ENCODE results near the gene ARG2.

ARG2 gene

GRCh38 chr14:67641902-67642749 lies 22.4 kb downstream of the ARG2 start:
- DNase-seq: no peak

- no peak for DNase-seq
Observed at GRCh38 chr14:67643713-67644112, 24.0 kb downstream of the ARG2 start.

- no peak for DNase-seq
Observed at GRCh38 chr14:67644428-67644827, 24.7 kb downstream of the ARG2 start.

DNA sequence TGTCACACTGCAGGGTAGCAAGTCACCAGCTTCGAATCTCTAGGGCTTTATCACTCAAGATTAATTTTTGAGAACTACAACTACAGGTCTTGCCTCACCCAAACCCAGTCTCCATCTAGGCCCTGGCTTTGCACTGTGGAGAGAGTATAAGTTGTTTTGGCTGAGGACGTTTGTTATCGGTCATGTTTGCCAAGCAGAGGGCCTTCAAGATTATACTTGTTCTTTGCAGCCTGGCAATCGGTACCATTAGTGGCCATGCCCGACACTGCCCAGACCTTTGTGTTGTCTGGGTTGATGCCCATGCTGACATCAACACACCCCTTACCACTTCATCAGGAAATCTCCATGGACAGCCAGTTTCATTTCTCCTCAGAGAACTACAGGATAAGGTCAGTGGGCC lies 25.7 kb downstream of the ARG2 start:
- no peak for DNase-seq

DNA sequence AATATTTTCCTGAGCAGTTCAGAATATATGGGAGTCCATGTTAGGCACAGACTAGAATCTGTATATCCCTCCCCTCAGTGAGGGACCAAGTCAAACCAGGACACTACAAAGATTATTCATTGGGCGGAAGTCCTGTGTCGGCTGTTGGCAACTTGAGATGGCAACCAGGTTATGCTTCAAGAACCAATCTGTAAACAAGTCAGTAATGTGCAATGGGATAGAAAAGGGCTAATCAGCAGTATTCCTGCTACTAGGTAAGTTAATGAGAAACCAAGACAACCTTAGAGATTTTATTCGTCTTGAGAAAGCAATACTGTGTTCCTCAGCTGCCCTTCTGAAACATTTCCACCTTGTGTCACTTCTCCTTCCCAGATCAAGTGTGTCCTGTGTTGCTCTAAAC lies 26.4 kb downstream of the ARG2 start:
- no peak for DNase-seq

GRCh38 chr14:67650151-67650550 lies 30.4 kb downstream of the ARG2 start:
- DNase-seq: no peak

DNA sequence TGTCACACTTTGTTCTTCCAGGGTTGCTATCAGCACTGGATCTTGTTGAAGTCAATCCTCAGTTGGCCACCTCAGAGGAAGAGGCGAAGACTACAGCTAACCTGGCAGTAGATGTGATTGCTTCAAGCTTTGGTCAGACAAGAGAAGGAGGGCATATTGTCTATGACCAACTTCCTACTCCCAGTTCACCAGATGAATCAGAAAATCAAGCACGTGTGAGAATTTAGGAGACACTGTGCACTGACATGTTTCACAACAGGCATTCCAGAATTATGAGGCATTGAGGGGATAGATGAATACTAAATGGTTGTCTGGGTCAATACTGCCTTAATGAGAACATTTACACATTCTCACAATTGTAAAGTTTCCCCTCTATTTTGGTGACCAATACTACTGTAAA lies 31.0 kb downstream of the ARG2 start:
- DNase-seq: no peak

- DNase-seq: no peak
Observed at GRCh38 chr14:67652189-67652588, 32.5 kb downstream of the ARG2 start.

GRCh38 chr14:67653651-67654280 lies 34.0 kb downstream of the ARG2 start:
- no peak for DNase-seq

- no peak for DNase-seq
Observed at GRCh38 chr14:67663633-67664032, 43.9 kb downstream of the ARG2 start.

GRCh38 chr14:67665868-67666267 lies 46.1 kb downstream of the ARG2 start:
- no peak for DNase-seq

GRCh38 chr14:67666750-67667449 lies 47.2 kb downstream of the ARG2 start:
- no peak for DNase-seq

- no peak for DNase-seq
Observed at GRCh38 chr14:67668559-67668958, 48.8 kb downstream of the ARG2 start.

DNA sequence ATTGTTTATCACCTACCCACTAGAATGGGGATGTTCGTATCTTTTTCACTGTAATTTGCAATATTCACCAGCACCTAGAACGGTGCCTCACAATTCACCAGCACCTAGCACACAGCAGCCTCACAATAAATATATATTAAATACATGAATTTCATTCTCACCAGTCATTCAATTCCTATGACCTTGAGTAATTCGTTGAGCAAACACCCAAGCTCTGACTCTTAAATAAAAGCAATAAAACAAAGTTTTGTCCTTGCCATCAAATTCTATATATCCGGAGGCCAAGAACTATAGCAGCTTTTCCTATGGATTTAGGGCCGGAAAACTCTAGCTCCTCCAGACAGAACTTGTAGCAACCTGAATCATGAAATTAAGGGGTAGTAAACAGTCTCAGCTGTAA lies 53.7 kb downstream of the ARG2 start:
- no peak for DNase-seq

GRCh38 chr14:67674139-67674479 lies 54.4 kb downstream of the ARG2 start:
- peak in 3 of 4 experiments; percentile 9 to 28 (median 17) for DNase-seq

- DNase-seq: peak; percentile 61 to 72 (median 70)
Observed at GRCh38 chr14:67674480-67675218, 54.9 kb downstream of the ARG2 start, which contains the start of gene VTI1B. Gene VTI1B (minus strand): TSS chr14:67674632. CDS start chr14:67674489, 143 bp downstream.

DNA sequence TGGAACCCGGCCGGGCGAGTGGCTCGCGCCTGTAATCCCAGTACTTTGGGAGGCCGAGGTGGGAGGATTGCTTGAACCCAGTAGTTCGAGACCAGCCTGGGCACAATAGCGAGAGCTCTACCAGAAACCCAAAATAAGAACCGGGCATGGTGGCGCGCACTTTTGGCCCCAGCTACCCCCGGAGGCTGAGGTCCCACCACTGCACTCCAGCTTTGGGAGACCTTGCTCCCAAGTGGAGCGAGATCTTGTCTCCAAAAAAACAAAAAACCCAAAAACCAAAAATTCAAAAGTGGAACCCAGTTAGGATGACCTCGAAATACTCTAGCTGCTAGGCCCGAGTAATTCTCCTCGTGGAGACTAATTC lies 55.5 kb downstream of the ARG2 start:
- no peak for DNase-seq

DNA sequence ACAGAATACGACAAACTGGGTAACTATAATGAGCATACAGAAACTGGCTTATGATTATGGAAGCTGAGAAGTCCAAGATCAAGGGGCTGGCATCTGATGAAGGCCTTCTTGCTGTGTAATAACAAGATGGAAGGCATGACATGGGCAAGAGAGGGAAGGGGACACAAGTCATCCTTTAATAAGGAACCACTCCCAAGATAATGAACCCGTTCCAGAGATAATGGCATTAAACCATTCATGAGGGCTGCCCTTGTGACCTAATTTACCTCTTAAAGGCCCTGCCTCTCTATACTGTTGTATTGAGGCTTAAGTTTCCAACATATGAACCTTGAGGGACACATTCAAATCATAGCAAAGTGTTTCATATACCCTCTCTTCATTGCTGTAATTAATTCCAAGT lies 59.3 kb downstream of the ARG2 start:
- no peak for DNase-seq

DNA sequence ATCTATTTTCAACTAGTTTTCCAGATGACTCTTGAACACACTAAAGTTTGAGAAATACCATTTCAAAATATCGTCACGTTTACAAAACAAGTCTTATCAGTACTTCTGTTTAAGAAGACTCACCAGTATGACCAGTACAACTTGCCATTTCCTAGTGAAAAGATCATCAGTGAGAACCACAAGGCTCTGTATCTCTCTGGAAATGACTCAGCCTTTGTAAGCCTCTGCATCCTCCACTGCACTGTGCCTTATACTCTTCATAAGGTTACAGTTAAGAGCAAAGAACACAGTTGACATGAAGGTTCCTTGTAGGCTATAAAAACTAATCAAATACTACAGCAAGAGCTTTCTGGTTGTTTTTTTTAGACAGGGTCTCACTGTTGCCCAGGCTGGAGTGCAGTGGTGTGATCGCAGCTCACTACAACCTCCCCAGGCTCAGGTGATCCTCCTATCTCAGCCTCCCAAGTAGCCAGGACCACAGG lies 60.4 kb downstream of the ARG2 start:
- DNase-seq: no peak

DNA sequence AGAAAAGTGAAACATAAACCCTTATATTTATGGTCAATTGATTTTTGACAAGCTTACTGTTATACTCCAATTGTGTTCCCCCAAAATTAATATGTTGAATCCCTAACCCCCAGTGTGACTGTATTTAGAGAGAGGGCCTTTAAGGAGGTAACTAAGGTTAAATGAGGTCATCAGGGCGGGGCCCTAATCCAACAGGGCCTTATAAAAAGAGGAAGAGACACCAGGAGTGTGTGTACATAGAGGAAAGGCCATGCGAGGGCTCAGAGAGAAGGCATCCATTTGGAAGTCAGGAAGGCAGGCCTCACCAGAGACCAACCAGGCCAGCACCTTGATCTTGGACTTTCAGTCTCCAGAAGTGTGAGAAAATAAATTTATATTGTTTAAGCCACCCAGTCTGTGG lies 61.2 kb downstream of the ARG2 start:
- no peak for DNase-seq

DNA sequence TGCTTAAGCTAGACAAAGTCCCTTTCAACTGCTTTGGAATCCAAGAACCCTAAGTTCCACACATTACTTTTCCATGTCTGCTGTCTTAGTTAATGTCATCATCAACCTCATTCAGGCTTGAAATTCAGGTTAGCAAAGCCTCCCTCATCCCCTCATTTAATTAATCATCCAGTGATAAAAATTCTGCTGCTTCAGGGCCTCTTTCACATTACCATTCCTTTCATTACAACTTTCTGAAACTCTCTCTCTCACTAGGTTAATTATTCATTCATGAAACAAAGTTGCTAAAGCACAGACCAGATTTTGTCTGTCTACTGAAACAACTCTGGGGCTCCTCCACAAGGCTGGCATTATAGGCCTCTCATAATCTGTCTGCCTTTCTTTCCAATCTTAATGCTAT lies 64.1 kb downstream of the ARG2 start:
- no peak for DNase-seq

DNA sequence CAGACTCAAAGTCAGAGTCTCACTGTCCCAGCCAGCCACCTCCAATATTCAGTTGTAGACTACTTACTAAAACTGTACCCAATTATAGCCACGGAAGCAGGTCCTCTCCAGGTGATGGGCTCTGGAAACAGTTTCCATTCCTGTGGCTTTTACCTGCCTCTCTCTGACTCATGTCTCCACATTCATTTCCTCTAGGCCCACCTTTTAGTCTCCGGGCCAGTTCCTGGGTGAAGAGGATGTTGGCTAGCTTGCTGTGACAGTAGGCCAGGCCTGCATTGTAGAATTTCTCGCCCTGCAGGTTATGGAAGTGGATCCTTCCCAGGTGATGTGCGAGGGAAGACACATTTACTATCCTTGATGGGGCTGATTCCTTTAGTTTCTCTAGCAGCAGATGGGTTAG lies 70.3 kb downstream of the ARG2 start:
- DNase-seq: no peak

DNA sequence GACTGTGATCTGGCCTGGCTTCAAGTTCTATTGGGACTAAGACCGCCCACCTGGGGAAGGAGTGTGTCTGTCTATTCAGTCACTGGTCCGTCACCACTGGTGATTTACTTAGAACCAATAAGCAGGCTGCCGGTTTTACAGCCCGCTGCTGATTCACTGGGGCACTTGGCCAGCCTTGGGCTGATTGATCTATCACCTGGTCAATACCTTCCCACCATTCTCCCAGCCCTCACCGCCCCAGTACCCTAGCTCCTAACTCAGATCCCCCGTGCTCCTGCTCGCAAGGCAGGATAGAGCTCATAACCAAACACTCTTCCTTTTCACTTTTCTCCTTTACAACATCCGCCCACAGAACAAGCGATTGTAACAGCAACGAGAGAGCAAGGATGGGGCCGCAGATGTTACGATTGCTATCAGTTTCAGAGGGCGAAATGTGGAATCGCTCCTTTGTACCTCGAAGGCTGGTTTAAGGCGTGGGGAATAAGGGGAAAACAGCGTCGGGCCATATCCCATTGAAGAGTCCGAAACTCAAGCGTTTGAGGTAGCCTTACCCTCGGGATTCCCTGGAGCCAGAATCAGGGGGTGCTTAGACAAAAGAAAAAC lies 75.2 kb downstream of the ARG2 start:
- DNase-seq: peak; percentile 10 to 46 (median 21)

All from activated CD4-positive, CD25-positive, alpha-beta regulatory T cell (primary cell).